Skeletal muscle tissue (tissue), 4 donors: ENCODE measurements around the gene SEC14L5. TPM values are rescaled to one million over a fixed set of nuclear protein-coding genes. Genes with fewer than 3 reads are reported as not detected.
"Not testable (repeated sequence)": the region's sequence is repeated elsewhere in the genome, so short reads cannot be mapped to it uniquely, and the experiment has no call there.

Source experiments
- H3K27ac ChIP-seq: one replicate; pipeline ENCODE4 v1.7.0; 2013; ENCODE audit warnings: mild to moderate bottlenecking, low read depth, low read length, inconsistent platforms
- H3K27me3 ChIP-seq, 3 donors: one replicate each; pipeline ENCODE4 v1.7.0; 2013; ENCODE audit warnings: low read length in 3 of 3; ENCODE audit not compliant: control insufficient read depth in 3 of 3, insufficient read depth in 3 of 3
- H3K36me3 ChIP-seq, 3 donors: one replicate each; pipeline ENCODE4 v1.7.0; 2013; ENCODE audit warnings: low read length in 3 of 3; ENCODE audit not compliant: control insufficient read depth in 3 of 3, insufficient read depth in 3 of 3
- H3K4me1 ChIP-seq, 3 donors: one replicate each; pipeline ENCODE4 v1.7.0; 2013; ENCODE audit warnings: low read length in 3 of 3, mild to moderate bottlenecking in 3 of 3; ENCODE audit not compliant: control insufficient read depth in 3 of 3, insufficient read depth in 3 of 3
- H3K4me3 ChIP-seq, 3 donors: one replicate each; pipeline ENCODE4 v1.7.0; 2013; ENCODE audit warnings: low read length in 3 of 3
- H3K9ac ChIP-seq, 3 donors: one replicate each; pipeline ENCODE4 v1.7.0; 2013; ENCODE audit warnings: low read length in 3 of 3, mild to moderate bottlenecking in 3 of 3, moderate library complexity in 2 of 3, low read depth in 1 of 3
- H3K9me3 ChIP-seq, 3 donors: one replicate each; pipeline ENCODE4 v1.7.0; 2013; ENCODE audit warnings: low read length in 3 of 3; ENCODE audit not compliant: control insufficient read depth in 3 of 3
- total RNA-seq: library from RNA; depleted of rRNA; stranded (reverse); fragments of >200 nt; gene quantifications from one replicate; pipeline ENCODE4 v1.2.3, GENCODE V29; 2014
- donor health status: Osteomylitis.

Gene SEC14L5
- total RNA-seq, 1 donor from 2014 or later = 1.0 TPM

DNA sequence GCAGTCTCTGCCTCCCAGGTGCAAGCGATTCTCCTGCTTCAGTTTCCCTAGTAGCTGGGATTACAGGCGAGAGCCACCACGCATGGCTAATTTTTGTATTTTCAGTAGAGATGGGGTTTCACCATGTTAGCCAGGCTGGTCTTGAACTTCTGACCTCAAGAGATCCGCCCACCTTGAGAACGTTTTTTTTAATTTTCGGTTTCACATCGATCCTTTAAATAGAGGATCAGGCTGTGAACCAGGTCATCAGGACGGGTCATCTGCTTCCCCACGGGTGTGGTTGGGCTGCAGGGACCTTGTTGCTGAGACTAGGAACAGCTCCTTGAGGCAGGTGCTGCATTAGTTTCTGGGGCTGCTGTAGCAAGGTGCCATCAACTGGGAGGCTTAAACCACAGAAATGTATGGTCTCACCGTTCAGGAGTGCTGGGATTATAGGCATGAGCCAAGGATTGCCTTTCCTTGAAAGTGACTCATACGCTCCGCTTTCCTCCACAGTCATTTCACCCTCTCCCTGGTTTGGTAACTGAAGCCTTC lies 83.5 kb downstream of the SEC14L5 start:
- Histone ChIP-seq H3K27me3 (peaks cover 0 to 6% (median 0%) of the 10 kb centered on the region in 3 donors), H3K4me3 (no peak overlapping the region), H3K9ac (no peak overlapping the region), H3K27ac (no peak overlapping the region), H3K4me1 (no peaks in the 10 kb centered on the region), H3K9me3 (no peaks in the 10 kb centered on the region), H3K36me3 (no peaks in the 10 kb centered on the region)

GRCh38 chr16:5042574-5043171 lies 84.5 kb downstream of the SEC14L5 start:
- Histone ChIP-seq H3K9ac (no peak overlapping the region), H3K4me3 (no peak overlapping the region), H3K36me3 (no peaks in the 10 kb centered on the region), H3K4me1 (no peaks in the 10 kb centered on the region), H3K27me3 (peaks cover 0 to 6% (median 0%) of the 10 kb centered on the region in 3 donors), H3K9me3 (no peaks in the 10 kb centered on the region), H3K27ac (no peak overlapping the region)

- H3K4me3 ChIP-seq = no peak overlapping the region
- H3K27ac ChIP-seq = no peak overlapping the region
- no peaks in the 10 kb centered on the region for H3K9me3 ChIP-seq
- no peaks in the 10 kb centered on the region for H3K4me1 ChIP-seq
- H3K9ac ChIP-seq = no peak overlapping the region
- H3K27me3 ChIP-seq = peaks cover 0 to 6% (median 0%) of the 10 kb centered on the region in 3 donors
- no peaks in the 10 kb centered on the region for H3K36me3 ChIP-seq
Measured at GRCh38 chr16:5044011-5044540, 85.9 kb downstream of the SEC14L5 start.

- H3K27ac ChIP-seq, H3K9ac ChIP-seq, H3K27me3 ChIP-seq, H3K9me3 ChIP-seq, H3K36me3 ChIP-seq, H3K4me1 ChIP-seq, H3K4me3 ChIP-seq: not testable (repeated sequence)
Measured at GRCh38 chr16:5044581-5044980, 86.5 kb downstream of the SEC14L5 start.

DNA sequence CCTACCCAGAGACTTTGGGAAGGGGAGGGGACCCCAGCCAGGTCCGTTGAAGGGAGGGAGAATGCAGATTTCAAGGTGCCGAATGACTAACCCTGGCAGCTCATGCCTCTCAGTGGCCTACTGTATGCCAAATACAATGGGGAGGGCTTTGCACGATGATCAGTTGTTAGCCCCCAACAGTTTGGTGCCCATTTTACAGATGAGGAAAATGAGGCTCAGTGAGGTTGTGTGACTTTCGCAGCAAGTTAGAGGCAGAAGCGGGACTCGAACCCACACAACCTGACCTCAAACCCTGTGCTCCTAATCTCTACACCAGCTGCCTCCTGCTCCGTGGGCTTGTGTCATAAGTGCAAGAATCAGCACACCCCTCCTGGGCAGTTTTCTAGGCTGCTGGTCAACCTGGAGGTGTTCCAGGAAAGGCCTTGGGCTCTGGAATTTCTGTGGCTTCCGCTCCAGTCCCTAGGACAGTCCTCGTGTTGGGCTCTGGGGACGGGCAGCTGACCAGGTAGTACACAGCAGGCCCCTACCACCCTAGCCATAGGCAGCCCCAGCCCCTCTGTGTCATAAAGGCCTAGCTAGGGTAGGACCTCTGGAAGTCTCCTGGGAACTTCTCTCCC lies 87.5 kb downstream of the SEC14L5 start:
- Histone ChIP-seq H3K36me3 (no peaks in the 10 kb centered on the region), H3K27me3 (peaks cover 0 to 6% (median 0%) of the 10 kb centered on the region in 3 donors), H3K4me3 (no peak overlapping the region), H3K4me1 (no peaks in the 10 kb centered on the region), H3K27ac (no peak overlapping the region), H3K9ac (no peak overlapping the region), H3K9me3 (no peaks in the 10 kb centered on the region)

DNA sequence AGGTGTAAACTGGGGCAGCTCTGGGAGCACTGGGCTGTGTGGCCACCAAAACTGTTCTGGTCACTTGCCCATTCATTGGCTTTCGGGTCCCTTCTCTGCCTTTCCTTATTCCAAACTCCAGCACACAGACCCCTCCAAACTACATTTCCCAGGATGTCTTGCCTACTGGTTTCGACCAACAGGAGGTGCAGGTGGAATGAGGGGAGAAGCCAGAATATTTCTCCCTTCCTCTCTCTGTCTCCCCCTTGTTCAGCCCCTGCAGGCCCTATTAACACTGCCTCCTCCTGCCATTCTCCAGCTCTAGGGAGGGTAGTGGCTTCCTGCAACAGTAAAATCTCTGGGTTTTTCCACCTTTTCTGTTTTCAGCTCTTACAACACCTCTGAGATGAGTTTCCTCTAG lies 88.8 kb downstream of the SEC14L5 start:
- H3K9me3 ChIP-seq = no peaks in the 10 kb centered on the region
- no peak overlapping the region for H3K4me3 ChIP-seq
- H3K4me1 ChIP-seq = no peaks in the 10 kb centered on the region

DNA sequence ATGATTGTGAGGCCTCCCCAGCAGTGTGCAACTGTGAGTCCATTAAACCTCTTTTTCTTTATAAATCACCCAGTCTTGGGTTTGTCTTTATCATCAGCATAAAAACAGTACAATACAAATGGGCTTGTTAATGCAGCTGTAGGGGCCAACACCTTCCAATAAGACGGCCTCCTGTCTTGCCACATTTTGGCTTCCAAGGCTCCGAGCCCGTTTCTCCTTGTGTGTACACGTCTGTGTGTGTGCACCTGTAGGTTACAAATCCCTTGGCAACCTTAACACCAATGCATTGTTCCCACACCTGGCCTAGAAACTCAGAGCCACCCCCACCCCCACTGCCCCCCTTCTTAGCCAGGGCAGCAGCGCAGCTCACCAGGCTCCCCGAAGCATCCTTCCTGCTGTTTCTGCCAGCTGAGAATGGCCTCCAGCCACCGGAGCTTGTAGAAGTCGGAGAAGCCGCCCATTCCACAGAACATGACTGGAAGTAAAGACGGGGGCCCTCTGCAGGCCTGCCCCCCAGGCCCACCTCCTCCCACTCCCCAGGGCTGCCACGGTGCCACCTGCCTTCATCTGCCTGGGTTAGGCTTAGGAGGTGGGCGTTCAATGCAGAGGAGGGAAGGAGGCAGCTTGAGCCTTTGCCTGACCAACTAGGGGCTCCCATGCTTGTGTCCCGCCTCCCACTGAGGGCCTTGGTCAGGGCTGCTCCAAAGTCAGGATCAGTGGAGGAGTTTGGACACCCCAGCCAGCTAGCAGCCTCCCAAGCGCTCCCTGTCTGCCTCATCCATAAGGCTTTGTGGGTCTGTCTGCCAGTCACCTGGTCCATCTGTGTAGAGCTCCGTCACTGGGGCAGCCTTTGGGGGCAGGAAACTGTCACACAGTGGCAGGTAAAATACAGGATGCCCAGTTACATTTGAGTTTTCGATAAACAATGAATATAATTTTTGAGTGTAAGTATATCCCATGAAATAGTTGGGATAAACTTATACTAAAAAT lies 97.0 kb downstream of the SEC14L5 start:
- Histone ChIP-seq H3K9ac (no peak overlapping the region), H3K36me3 (no peaks in the 10 kb centered on the region), H3K4me1 (no peaks in the 10 kb centered on the region), H3K27ac (no peak overlapping the region), H3K27me3 (no peaks in the 10 kb centered on the region), H3K9me3 (no peaks in the 10 kb centered on the region), H3K4me3 (no peak overlapping the region)

More for the DNA sequence above, 88.8 kb downstream of the SEC14L5 start:
- Histone ChIP-seq H3K27me3 (peaks cover 0 to 2% (median 0%) of the 10 kb centered on the region in 3 donors), H3K36me3 (no peaks in the 10 kb centered on the region), H3K9ac (no peak overlapping the region), H3K27ac (no peak overlapping the region)

- Histone ChIP-seq H3K9me3 (no peaks in the 10 kb centered on the region), H3K9ac (no peak overlapping the region), H3K4me3 (no peak overlapping the region), H3K27ac (no peak overlapping the region), H3K4me1 (no peaks in the 10 kb centered on the region), H3K27me3 (peaks cover 0 to 3% (median 0%) of the 10 kb centered on the region in 3 donors), H3K36me3 (no peaks in the 10 kb centered on the region)
Measured at GRCh38 chr16:5056352-5056751, 98.2 kb downstream of the SEC14L5 start.

GRCh38 chr16:5058476-5058875 lies 100.3 kb downstream of the SEC14L5 start:
- Histone ChIP-seq H3K27me3 (peaks cover 0 to 6% (median 0%) of the 10 kb centered on the region in 3 donors), H3K36me3 (no peaks in the 10 kb centered on the region), H3K9ac (no peak overlapping the region), H3K4me3 (no peak overlapping the region), H3K4me1 (no peaks in the 10 kb centered on the region), H3K9me3 (no peaks in the 10 kb centered on the region), H3K27ac (no peak overlapping the region)
